Upper lobe of left lung (tissue), 6 donors: Measurements from ENCODE around the gene KCNJ10. TPM values are rescaled to one million over a fixed set of nuclear protein-coding genes. Genes with fewer than 3 reads are reported as not detected.

ENCODE experiments used
- ATAC-seq, 2 donors: fragments of 200-7000 bp; cut with Tn5 transposase; one replicate each; pipeline ENCODE4 v1.9.1; 2022; ENCODE audit warnings: mild to moderate bottlenecking in 2 of 2, moderate library complexity in 2 of 2; ENCODE audit not compliant: low FRiP score in 2 of 2
- DNase-seq, 2 donors: peaks; one replicate each; pipeline ENCODE4 v3.0.0-alpha.2; 2019 to 2020
- H3K27ac ChIP-seq, 4 donors: fragments of 200-600 bp; sonication (generic); one replicate each; pipeline ENCODE4 v1.5.1; 2016 to 2019
- H3K27me3 ChIP-seq, 4 donors: fragments of 200-600 bp; sonication (generic); one replicate each; pipeline ENCODE4 v1.5.1; 2017 to 2019
- H3K36me3 ChIP-seq, 4 donors: fragments of 200-600 bp; sonication (generic); one replicate each; pipeline ENCODE4 v1.5.1; 2016 to 2019
- H3K4me1 ChIP-seq, 4 donors: fragments of 200-600 bp; sonication (generic); one replicate each; pipeline ENCODE4 v1.5.1; 2018 to 2019
- H3K4me3 ChIP-seq, 4 donors: fragments of 200-600 bp; sonication (generic); one replicate each; pipeline ENCODE4 v1.5.1; 2017 to 2019; ENCODE audit warnings: mild to moderate bottlenecking in 2 of 4, moderate library complexity in 1 of 4
- H3K9me3 ChIP-seq, 4 donors: fragments of 200-600 bp; sonication (generic); one replicate each; pipeline ENCODE4 v1.5.1; 2018 to 2019
- CTCF ChIP-seq, 6 experiments: fragments of 450-650 bp in 4 of 6; fragments of 200-600 bp in 2 of 6; sonication (generic) in 2 of 6; IDR thresholded peaks; one replicate each; pipeline ENCODE4 v1.5.1; 2016 to 2019; ENCODE audit warnings: antibody characterized with exemption in 6 of 6
- EP300 ChIP-seq, 4 donors: sonication (generic); formaldehyde crosslinking; IDR thresholded peaks; one replicate each; pipeline ENCODE4 v1.5.1; 2017; ENCODE audit warnings: antibody characterized with exemption in 4 of 4, control low read depth in 2 of 4
- POLR2A ChIP-seq, 4 donors: fragments of 450-650 bp; IDR thresholded peaks; one replicate each; pipeline ENCODE4 v1.5.1; 2016 to 2017; ENCODE audit warnings: antibody characterized with exemption in 4 of 4, mild to moderate bottlenecking in 2 of 4
- POLR2AphosphoS5 ChIP-seq, 2 donors: sonication (generic); formaldehyde crosslinking; IDR thresholded peaks; one replicate each; pipeline ENCODE4 v1.5.1; 2017; ENCODE audit warnings: antibody characterized with exemption in 2 of 2
- WGBS, 2 donors: methylation state at CpG; one replicate each; pipeline ENCODE4 v1.1.5; 2017 to 2018; 5-methylcytosine and 5-hydroxymethylcytosine counted together
- total RNA-seq, 6 donors: library from RNA; depleted of rRNA in 4 of 6; stranded (reverse); fragments of >200 nt in 4 of 6; gene quantifications; one replicate each; pipeline versions ENCODE4 v1.1.0 to v1.2.1, GENCODE V29; 2016 to 2021
- donor health status: DM: no; HTN: no; CAD: no; lungs with moderate emphysema.
- donor health status: DM: no; HTN: yes; CAD: no; lungs with severe emphysema.

Gene KCNJ10
- total RNA-seq, 6 donors from 2014 or later: 0.11 TPM; not detected in 5

DNA sequence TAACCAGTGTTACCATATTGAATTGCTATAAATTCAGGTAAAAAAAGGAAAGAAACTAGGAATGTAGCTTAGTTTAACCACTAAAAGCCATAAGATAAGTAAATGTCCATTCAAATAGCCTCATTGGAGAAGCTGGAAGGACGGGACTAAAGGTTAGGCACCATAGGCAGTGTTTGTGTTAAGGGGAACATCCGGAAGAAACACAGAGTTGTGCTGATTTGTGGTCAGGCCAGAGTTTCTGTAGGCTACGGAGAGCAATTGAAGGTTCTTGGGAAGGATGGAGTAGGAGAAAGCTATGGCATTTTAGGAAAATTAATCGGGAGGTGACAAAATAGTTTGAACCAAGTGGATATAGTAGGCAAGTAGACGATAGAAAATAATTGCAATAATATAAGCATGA lies 1.3 kb upstream of the KCNJ10 start:
- no peaks in the 10 kb centered on the region for H3K9me3 ChIP-seq
- no peaks in the 10 kb centered on the region for H3K36me3 ChIP-seq
- H3K27ac ChIP-seq: no peak overlapping the region
- DNase-seq: no peak
- peaks cover 0 to 11% (median 2%) of the 10 kb centered on the region in 4 donors for H3K27me3 ChIP-seq
- WGBS, 2 donors: 84 to 89% methylated on average over 5 of the region's 5 CpGs
- no peak for ATAC-seq
- peaks cover 11 to 16% (median 13%) of the 10 kb centered on the region in 4 donors for H3K4me1 ChIP-seq
- no peak for TF ChIP-seq POLR2A (IDR thresholded peaks at IDR 0.05)
- no peak for TF ChIP-seq POLR2AphosphoS5 (IDR thresholded peaks at IDR 0.05)
- no peak for TF ChIP-seq EP300 (IDR thresholded peaks at IDR 0.05)
- TF ChIP-seq CTCF (IDR thresholded peaks at IDR 0.05): no peak
- H3K4me3 ChIP-seq: no peak overlapping the region

DNA sequence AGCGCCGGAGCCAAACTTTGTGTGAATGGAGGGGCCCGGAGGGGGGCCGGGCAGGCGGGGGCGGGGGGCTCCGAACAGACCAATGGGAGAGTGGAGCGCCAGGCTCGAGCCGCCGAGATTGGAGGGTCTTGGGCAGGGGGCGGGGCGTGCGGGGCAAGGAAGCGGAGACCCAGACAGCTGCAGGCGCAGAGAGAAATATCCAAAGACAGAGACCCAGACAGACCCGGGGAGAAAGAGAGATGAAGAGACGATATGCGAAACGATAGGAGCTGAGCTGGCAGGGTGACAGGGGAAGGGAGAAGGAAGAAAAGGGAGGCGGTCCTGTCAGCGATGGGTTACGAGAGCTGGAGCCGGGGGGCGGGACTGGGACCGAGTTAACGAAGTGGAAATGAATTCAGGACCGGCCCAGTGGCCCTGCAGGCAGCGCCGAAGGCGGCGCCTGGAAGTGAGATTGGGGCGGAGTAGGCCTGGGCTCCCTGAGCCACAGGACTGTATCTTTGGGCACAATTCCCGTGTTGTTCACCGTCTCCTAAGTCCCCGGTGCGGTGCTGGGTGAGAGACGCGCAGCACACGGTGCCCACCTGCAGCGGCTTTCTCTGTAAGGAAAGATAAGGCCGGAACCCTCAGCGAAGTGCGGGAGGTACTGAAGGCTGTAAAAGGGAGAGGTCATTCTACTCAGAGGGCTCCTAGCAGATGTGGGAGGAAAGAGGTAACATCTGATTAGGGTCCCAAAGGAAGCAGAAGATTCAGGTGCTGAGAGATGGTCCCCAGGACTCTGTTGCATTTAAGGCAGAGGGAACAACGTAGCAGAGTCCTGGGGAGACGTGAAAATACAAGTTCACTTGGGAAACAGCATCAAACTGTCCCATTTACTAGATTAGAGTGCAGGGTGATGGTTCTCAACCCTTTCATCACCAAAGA lies 543 bp upstream of the KCNJ10 start:
- Histone ChIP-seq H3K36me3 (no peaks in the 10 kb centered on the region), H3K4me1 (peaks cover 11 to 16% (median 13%) of the 10 kb centered on the region in 4 donors), H3K9me3 (no peaks in the 10 kb centered on the region), H3K27ac (peak overlapping the region in 1 of 4 donors; percentile 23), H3K27me3 (peaks cover 0 to 11% (median 2%) of the 10 kb centered on the region in 4 donors), H3K4me3 (peak overlapping the region; percentile 51 to 60 (median 54))
- DNase-seq (peak; percentile 77 to 93), ATAC-seq (peak; percentile 83 to 97)
- 2 to 3% methylated on average over 42 to 43 of the region's 46 CpGs for WGBS, 2 donors
- peak in 1 of 4 donors; percentile 39 for TF ChIP-seq POLR2A (IDR thresholded peaks at IDR 0.05)
- no peak for TF ChIP-seq EP300 (IDR thresholded peaks at IDR 0.05)
- peak in 1 of 6 experiments; percentile 7 for TF ChIP-seq CTCF (IDR thresholded peaks at IDR 0.05)

GRCh38 chr1:160068225-160068624 lies 1.7 kb downstream of the KCNJ10 start:
- H3K9me3 ChIP-seq: no peaks in the 10 kb centered on the region
- 63 to 71% methylated on average over 5 of the region's 5 CpGs for WGBS, 2 donors
- peaks cover 11 to 16% (median 13%) of the 10 kb centered on the region in 4 donors for H3K4me1 ChIP-seq
- TF ChIP-seq POLR2A (IDR thresholded peaks at IDR 0.05) (no peak), CTCF (IDR thresholded peaks at IDR 0.05) (no peak)
- DNase-seq: no peak
- no peak overlapping the region for H3K4me3 ChIP-seq
- no peak overlapping the region for H3K27ac ChIP-seq
- no peaks in the 10 kb centered on the region for H3K36me3 ChIP-seq
- peaks cover 0 to 11% (median 2%) of the 10 kb centered on the region in 4 donors for H3K27me3 ChIP-seq
- ATAC-seq: no peak

DNA sequence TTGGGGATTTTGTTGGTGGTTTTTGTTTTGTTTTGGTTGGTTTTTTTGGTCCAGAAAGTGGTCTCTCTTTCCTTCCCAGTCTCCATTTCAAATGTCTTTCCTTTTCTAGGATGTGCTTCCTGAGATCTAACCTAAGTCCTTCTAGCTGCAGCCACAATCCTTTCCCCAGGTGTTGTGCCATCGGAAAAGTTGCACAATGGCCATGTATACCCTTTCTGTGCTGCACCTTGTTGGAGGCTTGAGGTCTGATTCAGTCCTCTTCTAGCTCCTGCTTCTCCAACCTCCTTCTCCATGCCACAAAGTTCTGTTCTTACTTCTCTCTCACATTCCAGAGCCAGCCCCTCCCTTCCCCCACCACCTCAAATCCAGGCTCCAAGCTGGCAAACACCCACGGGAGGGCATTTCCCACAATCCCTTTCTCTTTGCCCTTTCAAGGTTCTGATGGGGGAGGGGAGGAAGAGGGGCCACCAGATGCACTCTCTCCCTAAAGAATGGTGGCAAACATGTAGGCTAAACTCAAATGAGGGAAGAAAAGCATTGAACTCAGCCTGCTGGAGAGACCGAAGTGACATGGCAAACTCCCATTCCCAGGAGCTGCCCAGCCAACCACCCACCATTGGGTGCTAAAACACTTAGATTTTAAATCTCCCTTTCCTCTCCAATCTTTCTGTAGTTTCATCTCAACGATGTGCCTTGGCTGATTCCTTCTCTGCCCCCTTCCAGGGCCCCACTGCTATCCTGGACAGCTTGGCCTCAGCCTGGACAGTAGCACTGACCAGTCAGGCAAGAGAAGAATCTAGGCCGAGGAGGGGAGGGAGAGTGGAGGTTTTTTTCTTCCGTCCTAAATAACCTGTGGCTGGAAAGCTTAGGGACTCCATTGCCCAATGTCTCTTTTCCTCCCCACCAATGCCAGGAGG lies 2.9 kb downstream of the KCNJ10 start:
- WGBS, 2 donors: 56 to 61% methylated on average over 6 of the region's 6 CpGs
- Histone ChIP-seq H3K27ac (no peak overlapping the region), H3K9me3 (no peaks in the 10 kb centered on the region), H3K36me3 (no peaks in the 10 kb centered on the region), H3K4me1 (peaks cover 11 to 16% (median 13%) of the 10 kb centered on the region in 4 donors), H3K4me3 (no peak overlapping the region), H3K27me3 (peaks cover 0 to 11% (median 3%) of the 10 kb centered on the region in 4 donors)
- ATAC-seq: no peak
- TF ChIP-seq POLR2AphosphoS5 (IDR thresholded peaks at IDR 0.05) (no peak), EP300 (IDR thresholded peaks at IDR 0.05) (no peak), CTCF (IDR thresholded peaks at IDR 0.05) (no peak), POLR2A (IDR thresholded peaks at IDR 0.05) (no peak)
- no peak for DNase-seq
